HUES64 (cell line): ENCODE measurements around the gene FAM76A.

ENCODE experiments used
- H3K27ac ChIP-seq: 2 replicates; pipeline ENCODE4 v1.7.0; 2013; ENCODE audit warnings: low read depth, low read length, inconsistent platforms
- H3K27me3 ChIP-seq: 2 replicates; pipeline ENCODE4 v1.6.1; 2013; ENCODE audit warnings: mild to moderate bottlenecking, low read length; ENCODE audit not compliant: insufficient read depth
- H3K36me3 ChIP-seq: 2 replicates; pipeline ENCODE4 v1.6.1; 2013; ENCODE audit warnings: mild to moderate bottlenecking, low read length; ENCODE audit not compliant: insufficient read depth
- H3K4me1 ChIP-seq: 2 replicates; pipeline ENCODE4 v1.6.1; 2013; ENCODE audit warnings: mild to moderate bottlenecking, low read length, moderate library complexity; ENCODE audit not compliant: insufficient read depth
- H3K4me3 ChIP-seq: 2 replicates; pipeline ENCODE4 v1.5.1; 2013; ENCODE audit warnings: mild to moderate bottlenecking, low read length, moderate library complexity
- H3K9ac ChIP-seq: 2 replicates; pipeline ENCODE4 v1.6.1; 2013; ENCODE audit warnings: mild to moderate bottlenecking, low read depth, low read length
- H3K9me3 ChIP-seq: 2 replicates; pipeline ENCODE4 v1.6.1; 2013; ENCODE audit warnings: low read depth, low read length; ENCODE audit not compliant: insufficient read depth
- WGBS: fragments of 150-250, 120-280 bp; methylation state at CpG from one replicate; pipeline ENCODE4 v1.1.7; 2013; ENCODE audit warnings: missing lambda C conversion rate; 5-methylcytosine and 5-hydroxymethylcytosine counted together

The FAM76A gene

DNA sequence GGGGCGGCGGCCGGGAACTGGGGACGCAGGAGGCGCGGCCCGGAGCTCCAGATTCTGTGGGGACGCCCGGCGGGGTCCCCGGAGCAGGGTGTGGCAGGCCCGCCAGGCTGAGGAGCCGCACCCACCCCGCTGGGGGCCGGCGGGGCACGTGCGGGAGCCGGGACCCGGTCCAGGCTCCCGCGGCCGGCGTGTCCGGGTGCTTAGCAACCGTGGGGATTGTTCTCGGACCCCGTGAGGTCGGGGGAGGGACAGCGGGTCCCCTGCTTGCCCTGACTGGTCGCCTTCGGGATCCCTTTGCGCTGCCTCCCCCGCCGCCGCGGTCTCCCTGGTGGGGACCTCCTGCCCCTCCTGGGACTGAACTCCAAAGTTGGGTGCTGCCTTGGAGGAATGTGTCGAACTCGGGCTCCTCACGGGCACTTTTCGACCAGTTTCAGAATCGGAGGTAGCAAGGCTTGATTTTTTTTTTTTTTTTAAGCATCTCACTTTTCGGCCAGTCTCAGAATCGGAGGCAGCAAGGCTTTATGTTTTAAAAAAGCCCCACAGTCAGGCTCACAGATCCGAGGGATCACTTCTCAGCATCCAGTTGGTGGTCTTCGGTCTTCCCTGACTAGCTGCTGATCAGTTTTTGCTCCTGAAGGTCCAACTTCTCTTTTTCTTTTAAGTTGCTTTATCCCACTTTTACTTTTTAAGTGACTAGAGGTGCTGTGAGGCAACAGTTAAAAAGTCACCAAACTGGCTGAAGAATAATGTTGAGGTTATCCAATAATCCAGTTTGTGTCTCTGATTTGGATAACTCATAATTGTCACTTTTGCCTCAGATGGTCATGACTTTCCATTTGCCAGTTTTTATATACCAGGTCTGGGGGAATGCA lies 648 bp downstream of the FAM76A start:
- H3K27ac ChIP-seq, result peak overlapping the region; percentile 81; the same call in 1 of the 2 replicates
- no peaks in the 10 kb centered on the region for H3K9me3 ChIP-seq
- peaks cover 3% of the 10 kb centered on the region for H3K4me1 ChIP-seq
- 0 out of 2 replicates have a peak, but pooled peaks cover 5% of the 10 kb centered on the region for H3K27me3 ChIP-seq
- H3K36me3 ChIP-seq, result peaks cover 9% of the 10 kb centered on the region; the same call in 1 of the 2 replicates
- H3K9ac ChIP-seq, result peak overlapping the region; percentile 72
- H3K4me3 ChIP-seq, result peak overlapping the region; percentile 87
- 2% methylated on average over 46 of the region's 46 CpGs for WGBS

DNA sequence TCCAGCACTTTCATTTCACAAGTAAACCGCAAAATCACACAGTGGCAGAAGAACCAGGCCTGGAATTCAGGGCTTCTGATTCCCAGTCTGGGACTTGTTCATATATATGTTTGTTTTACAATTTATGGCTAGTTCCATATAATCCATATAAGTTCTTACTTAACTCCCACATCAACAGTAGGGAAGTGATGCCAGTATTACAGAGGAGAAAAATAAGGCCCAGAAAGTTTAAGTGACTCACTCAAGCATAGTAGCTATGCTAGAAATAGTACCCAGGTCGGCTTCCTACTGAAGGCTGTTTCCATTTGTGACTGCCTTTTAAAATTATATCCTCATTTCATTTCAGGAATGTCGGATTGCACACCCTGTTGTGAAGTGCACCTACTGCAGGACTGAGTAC lies 1.4 kb downstream of the FAM76A start:
- WGBS, result 94% methylated on average over 2 of the region's 3 CpGs
- Histone ChIP-seq H3K27me3 (0 out of 2 replicates have a peak, but pooled peaks cover 5% of the 10 kb centered on the region), H3K4me3 (peak overlapping the region; percentile 87), H3K36me3 (peaks cover 10% of the 10 kb centered on the region; the same call in 1 of the 2 replicates), H3K9ac (peak overlapping the region; percentile 72; the same call in 1 of the 2 replicates), H3K4me1 (peaks cover 3% of the 10 kb centered on the region), H3K27ac (no peak overlapping the region), H3K9me3 (no peaks in the 10 kb centered on the region)

DNA sequence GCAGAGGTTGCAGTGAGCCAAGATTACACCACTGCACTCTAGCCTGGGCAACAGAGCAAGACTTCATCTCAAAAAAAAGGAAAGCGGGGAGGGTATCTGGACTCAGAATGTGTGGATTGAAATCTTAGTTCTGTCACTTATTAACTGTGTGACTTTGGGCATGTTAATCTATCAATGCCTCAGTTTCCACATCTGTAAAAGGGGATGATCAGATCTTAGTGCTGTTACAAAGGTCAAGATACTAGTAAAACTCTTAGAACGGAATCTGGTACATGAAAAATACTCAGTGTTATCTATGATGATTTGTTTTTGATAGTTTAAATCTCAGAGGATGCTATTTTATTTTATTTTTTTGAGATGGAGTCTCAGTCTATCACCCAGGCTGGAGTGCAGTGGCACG lies 10.5 kb downstream of the FAM76A start:
- H3K36me3 ChIP-seq, result peaks cover 45% of the 10 kb centered on the region
- WGBS, result 94% methylated on average over 3 of the region's 3 CpGs
- no peaks in the 10 kb centered on the region for H3K27me3 ChIP-seq
- no peaks in the 10 kb centered on the region for H3K9me3 ChIP-seq
- H3K27ac ChIP-seq, result no peak overlapping the region
- no peak overlapping the region for H3K4me3 ChIP-seq
- H3K9ac ChIP-seq, result no peak overlapping the region
- no peaks in the 10 kb centered on the region for H3K4me1 ChIP-seq

DNA sequence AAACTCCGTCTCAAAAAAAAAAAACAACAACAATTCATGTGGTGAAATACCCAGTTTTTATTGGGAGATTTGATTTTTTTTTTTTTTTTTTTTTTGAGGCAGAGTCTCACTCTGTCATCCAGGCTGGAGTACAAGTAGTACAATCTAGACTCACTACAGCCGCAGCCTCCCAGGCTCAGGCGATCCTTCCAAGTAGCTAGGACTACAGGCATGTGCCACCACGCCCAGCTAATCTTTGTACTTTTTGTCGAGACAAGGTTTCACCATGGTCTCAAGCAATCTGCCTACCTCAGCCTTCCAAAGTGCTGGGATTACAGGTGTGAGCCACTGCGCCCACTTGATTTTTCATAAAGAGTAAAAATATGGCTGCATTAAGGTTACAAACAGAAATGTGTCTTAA lies 15.4 kb downstream of the FAM76A start:
- H3K9ac ChIP-seq, result no peak overlapping the region
- H3K27me3 ChIP-seq, result no peaks in the 10 kb centered on the region
- 97% methylated on average over 5 of the region's 6 CpGs for WGBS
- no peak overlapping the region for H3K4me3 ChIP-seq
- peaks cover 34% of the 10 kb centered on the region for H3K36me3 ChIP-seq
- no peak overlapping the region for H3K27ac ChIP-seq
- no peaks in the 10 kb centered on the region for H3K4me1 ChIP-seq
- H3K9me3 ChIP-seq, result no peaks in the 10 kb centered on the region

DNA sequence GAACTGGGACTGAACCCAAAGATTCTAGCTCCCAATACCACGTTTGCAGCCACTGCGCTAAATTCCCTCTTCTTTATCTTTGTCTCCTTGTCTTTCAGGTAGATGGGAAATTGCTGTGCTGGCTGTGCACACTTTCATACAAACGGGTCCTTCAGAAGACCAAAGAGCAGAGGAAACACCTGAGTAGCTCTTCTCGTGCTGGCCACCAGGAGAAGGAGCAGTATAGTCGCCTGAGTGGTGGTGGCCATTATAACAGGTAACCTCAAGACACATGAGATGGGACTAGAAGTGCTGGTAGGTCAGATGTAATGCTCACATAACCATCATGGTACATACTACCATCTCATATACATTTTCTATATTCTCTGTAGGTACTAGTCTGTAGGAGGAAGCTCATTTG lies 18.8 kb downstream of the FAM76A start:
- H3K36me3 ChIP-seq, result peaks cover 38% of the 10 kb centered on the region
- no peak overlapping the region for H3K27ac ChIP-seq
- no peak overlapping the region for H3K9ac ChIP-seq
- no peak overlapping the region for H3K4me3 ChIP-seq
- H3K9me3 ChIP-seq, result no peaks in the 10 kb centered on the region
- WGBS, result 95% methylated on average over 5 of the region's 5 CpGs
- H3K27me3 ChIP-seq, result no peaks in the 10 kb centered on the region
- H3K4me1 ChIP-seq, result no peaks in the 10 kb centered on the region

DNA sequence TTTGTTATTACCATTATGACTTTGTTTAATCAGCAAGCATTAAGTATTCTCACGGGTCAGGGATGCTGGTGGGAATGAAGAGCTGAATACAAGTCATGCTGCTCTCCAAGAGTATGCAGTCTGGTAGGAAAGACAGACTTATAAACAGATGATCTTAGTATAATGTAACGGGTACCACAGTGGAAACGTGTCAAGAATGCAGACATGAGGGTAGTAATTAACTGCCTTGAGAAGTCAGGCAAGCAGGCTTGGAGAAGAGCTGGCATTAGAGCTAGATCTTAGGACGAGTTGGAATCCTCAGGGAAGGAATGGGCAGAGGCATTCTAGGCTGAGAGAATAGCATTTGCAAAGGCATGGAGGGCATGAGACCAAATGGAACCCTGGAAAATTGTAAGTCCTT lies 19.7 kb downstream of the FAM76A start:
- WGBS, result 89% methylated on average over 4 of the region's 4 CpGs
- H3K4me1 ChIP-seq, result no peaks in the 10 kb centered on the region
- no peak overlapping the region for H3K4me3 ChIP-seq
- no peaks in the 10 kb centered on the region for H3K27me3 ChIP-seq
- H3K9me3 ChIP-seq, result no peaks in the 10 kb centered on the region
- peaks cover 43% of the 10 kb centered on the region for H3K36me3 ChIP-seq
- no peak overlapping the region for H3K9ac ChIP-seq
- no peak overlapping the region for H3K27ac ChIP-seq

DNA sequence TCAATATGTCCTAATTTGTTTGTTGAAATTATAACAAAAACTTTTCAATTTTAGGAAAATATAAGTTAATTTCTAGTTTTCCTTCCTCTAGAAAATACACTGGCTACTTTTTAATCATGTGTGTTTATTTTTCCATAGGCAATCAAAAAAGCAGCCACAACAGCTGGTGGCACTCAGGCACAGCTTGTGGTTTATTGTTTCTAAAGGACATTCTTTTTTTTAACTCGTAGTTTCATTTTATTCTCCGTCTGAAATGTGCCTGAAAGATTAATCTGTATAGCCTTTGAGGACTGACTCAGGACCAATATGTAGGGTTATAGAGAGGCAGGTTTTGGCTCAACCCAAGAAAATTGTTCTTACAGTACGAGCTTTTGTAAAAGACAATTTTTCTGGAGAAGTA lies 26.6 kb downstream of the FAM76A start:
- Histone ChIP-seq H3K27me3 (no peaks in the 10 kb centered on the region), H3K4me3 (no peak overlapping the region), H3K9me3 (no peaks in the 10 kb centered on the region), H3K9ac (no peak overlapping the region), H3K27ac (no peak overlapping the region), H3K36me3 (peaks cover 45% of the 10 kb centered on the region), H3K4me1 (no peaks in the 10 kb centered on the region)
- whole genome bisulfite sequencing, result 98% methylated on average over 3 of the region's 3 CpGs

DNA sequence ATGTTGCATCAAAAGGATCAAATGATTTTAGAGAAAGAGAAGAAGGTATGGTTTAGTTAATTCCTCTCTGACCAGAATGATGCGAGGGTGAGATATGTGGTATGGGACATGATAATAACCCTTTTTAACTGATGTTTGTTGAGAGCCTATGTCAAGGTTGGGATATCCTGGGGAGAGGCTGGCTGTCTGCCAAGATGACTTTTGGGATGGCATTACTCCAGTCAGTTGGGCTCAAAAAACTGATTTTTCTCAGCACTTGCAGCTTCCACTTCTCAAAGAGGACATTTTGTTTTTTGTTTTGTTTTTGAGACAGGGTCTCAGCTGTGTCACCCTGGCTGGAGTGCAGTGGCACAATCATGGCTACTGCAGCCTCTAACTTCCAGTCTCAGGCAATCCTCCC lies 29.5 kb downstream of the FAM76A start:
- Histone ChIP-seq H3K4me3 (no peak overlapping the region), H3K36me3 (peaks cover 50% of the 10 kb centered on the region), H3K4me1 (no peaks in the 10 kb centered on the region), H3K9ac (no peak overlapping the region), H3K9me3 (no peaks in the 10 kb centered on the region), H3K27ac (no peak overlapping the region), H3K27me3 (no peaks in the 10 kb centered on the region)
- WGBS, result 91% methylated on average over 1 of the region's 1 CpG

- no peaks in the 10 kb centered on the region for H3K27me3 ChIP-seq
- H3K36me3 ChIP-seq, result peaks cover 48% of the 10 kb centered on the region
- no peak overlapping the region for H3K4me3 ChIP-seq
- 96% methylated on average over 4 of the region's 4 CpGs for WGBS
- H3K4me1 ChIP-seq, result no peaks in the 10 kb centered on the region
- H3K27ac ChIP-seq, result no peak overlapping the region
- H3K9ac ChIP-seq, result no peak overlapping the region
- no peaks in the 10 kb centered on the region for H3K9me3 ChIP-seq
Measured at GRCh38 chr1:27755865-27756264, 30.1 kb downstream of the FAM76A start.

DNA sequence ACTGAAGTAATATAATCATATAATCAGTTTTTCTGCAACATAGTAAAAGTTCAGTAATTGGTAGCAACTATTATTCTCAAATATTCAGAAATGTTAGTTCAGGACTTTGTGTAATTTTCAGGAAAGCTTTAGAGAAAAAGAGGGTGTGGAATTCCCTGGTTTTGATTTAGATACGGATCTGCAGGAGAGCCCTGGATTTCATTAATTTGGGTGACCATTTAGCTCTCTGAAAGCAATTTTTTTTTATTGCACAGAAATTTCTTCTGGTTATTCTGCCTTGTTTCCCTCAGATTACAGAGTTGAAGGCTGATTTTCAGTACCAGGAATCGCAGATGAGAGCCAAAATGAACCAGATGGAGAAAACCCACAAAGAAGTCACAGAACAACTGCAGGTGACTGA lies 33.5 kb downstream of the FAM76A start:
- 93% methylated on average over 2 of the region's 2 CpGs for WGBS
- H3K27me3 ChIP-seq, result no peaks in the 10 kb centered on the region
- no peaks in the 10 kb centered on the region for H3K9me3 ChIP-seq
- no peaks in the 10 kb centered on the region for H3K4me1 ChIP-seq
- peaks cover 47% of the 10 kb centered on the region for H3K36me3 ChIP-seq
- no peak overlapping the region for H3K9ac ChIP-seq
- no peak overlapping the region for H3K4me3 ChIP-seq
- no peak overlapping the region for H3K27ac ChIP-seq

- Histone ChIP-seq H3K4me1 (no peaks in the 10 kb centered on the region), H3K9ac (no peak overlapping the region), H3K27ac (no peak overlapping the region), H3K4me3 (no peak overlapping the region), H3K27me3 (no peaks in the 10 kb centered on the region), H3K36me3 (peaks cover 43% of the 10 kb centered on the region), H3K9me3 (no peaks in the 10 kb centered on the region)
- 96% methylated on average over 1 of the region's 3 CpGs for WGBS
Measured at GRCh38 chr1:27760426-27760825, 34.7 kb downstream of the FAM76A start.
